Measurements from ENCODE around the gene TMIE. TPM values are rescaled to one million over a fixed set of nuclear protein-coding genes. Genes with fewer than 3 reads are reported as not detected.

TMIE gene
- total RNA-seq, 1 donor: not detected

DNA sequence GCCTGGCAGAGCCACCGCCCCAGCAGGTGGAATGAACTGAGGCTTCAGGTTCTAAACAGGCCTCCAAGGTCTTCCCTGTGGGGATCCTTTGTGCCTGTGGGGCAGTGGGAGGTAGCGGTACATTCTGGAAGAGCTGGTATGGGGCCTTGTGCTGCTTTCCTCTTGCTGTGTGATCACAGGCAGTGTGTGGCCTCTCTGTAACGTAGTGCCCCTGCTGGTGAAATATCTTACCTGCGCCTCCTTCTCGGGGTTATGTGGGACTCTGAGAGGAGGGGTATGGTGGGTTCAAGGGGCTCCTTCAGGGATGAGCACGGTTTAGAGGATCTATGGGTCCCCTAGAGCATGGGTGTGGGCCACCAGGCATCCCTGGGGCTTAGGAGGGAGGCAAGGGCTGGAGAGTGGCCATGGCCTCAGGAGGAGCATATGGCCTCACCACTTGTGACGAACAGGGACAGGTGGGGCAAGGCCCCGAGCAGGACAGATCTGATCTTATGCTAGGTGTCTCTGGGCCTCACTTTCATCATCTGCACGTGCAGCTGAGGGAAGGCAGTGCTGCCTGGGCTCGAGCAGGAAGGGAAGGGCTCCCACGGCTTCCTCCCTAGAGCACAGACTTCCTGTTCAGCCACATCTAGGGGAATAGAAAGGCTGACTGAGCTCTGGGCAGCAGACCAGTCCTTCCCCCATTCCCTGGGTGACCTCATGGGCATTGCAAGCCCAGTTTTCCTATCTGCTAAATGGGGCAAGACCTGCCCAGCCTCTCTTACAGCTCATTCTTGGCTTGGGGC is 5.8 kb upstream of the TMIE start:
- no peak for DNase-seq (ENCODE audit: low read depth)
- H3K4me3 ChIP-seq (ENCODE audit: low read depth, low read length): no peak overlapping the region
- TF ChIP-seq, protein P1, sequence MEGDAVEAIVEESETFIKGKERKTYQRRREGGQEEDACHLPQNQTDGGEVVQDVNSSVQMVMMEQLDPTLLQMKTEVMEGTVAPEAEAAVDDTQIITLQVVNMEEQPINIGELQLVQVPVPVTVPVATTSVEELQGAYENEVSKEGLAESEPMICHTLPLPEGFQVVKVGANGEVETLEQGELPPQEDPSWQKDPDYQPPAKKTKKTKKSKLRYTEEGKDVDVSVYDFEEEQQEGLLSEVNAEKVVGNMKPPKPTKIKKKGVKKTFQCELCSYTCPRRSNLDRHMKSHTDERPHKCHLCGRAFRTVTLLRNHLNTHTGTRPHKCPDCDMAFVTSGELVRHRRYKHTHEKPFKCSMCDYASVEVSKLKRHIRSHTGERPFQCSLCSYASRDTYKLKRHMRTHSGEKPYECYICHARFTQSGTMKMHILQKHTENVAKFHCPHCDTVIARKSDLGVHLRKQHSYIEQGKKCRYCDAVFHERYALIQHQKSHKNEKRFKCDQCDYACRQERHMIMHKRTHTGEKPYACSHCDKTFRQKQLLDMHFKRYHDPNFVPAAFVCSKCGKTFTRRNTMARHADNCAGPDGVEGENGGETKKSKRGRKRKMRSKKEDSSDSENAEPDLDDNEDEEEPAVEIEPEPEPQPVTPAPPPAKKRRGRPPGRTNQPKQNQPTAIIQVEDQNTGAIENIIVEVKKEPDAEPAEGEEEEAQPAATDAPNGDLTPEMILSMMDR (IDR thresholded peaks at IDR 0.05; ENCODE audit: insufficient read depth, low read depth, low read length): peak; percentile 35

DNA sequence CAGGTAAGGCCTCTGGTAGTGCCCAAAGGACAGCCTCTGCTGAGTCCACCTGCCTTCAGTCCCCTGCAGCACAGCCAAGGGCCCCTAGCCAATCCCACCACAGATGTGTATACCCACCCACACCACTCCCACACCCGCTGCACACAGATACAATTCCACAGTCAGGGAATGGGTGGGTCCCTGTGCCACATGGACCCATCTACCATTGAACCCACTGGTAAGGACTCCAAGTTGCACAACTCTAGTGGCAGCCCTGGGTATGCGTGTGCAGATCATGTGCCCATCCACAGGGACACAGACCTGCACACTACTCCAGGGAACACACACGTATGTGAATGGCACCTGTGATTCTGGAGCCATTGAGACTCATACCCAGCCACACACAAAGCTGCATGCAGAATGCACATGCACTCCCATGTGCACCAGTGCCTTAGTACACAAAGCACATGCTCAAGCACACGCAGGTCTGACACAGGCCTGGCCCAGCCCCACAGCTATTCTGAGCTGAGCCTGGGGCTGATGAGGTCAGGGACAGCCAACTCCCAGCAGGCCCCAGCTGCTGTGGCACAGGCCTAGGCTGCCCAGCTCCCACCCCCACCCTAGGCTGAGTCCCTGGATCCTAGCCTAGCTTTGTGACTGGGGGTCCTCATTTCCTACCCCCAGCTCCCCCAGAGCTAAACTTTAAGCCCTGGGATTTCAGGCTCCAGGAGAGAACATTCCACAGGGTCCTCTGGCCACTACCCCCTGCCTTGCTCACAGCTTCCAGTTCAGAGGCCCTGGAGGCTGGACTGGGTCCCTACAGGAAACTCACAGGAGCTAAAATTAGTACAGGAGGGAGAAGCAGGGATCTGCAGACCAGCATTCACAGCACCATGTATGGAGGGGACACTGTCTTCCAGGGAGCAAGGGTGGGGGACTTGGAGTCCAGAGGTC is 5.0 kb upstream of the TMIE start:
- no peak overlapping the region for H3K4me3 ChIP-seq (ENCODE audit: low read depth, low read length)
- no peak for DNase-seq (ENCODE audit: low read depth)
- TF ChIP-seq, protein P1 (IDR thresholded peaks at IDR 0.05; ENCODE audit: insufficient read depth, low read depth, low read length): no peak

DNA sequence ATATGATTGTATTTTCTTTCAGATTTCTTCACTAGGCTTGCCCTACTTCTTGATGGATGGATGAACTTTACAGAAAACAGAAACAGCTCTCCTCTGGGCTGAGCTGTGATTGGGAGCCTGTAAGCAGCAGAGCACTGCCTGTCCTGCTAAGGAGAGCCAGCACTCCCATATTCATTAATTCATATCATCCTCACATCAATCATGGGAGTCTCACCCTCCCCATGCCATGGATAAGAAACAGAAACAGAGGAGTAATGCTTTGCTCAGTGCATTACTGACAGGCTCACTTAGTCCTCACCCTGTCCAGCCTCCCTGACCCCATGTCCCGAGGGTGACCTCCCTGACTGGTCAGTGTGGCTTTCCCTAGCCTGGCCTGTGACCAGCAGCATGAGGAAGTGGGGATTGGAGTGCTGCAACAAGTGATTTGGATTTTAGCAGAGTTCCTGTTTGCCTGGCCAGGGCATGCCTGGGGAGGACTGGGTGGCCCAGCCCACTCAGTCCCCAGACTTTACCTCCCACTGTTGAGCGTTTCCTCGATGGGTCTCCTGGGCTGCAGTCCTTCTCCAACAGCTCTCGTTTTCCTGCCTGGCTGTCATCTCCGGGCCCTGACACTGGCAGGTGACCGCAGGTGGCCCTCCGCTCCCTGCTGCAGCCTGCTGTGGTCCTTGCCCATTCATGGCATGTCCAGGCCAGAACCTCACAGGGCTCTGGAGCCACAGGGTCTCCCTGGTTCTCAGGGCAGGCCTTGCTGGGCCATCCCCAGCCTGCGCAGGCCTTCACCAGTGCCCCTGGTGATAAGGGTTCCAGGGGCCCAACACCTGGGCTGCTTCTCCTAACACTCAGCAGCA is 1.3 kb upstream of the TMIE start:
- no peak overlapping the region for H3K4me3 ChIP-seq (ENCODE audit: low read depth, low read length)
- TF ChIP-seq, protein P1 (IDR thresholded peaks at IDR 0.05; ENCODE audit: insufficient read depth, low read depth, low read length): no peak
- no peak for DNase-seq (ENCODE audit: low read depth)

DNA sequence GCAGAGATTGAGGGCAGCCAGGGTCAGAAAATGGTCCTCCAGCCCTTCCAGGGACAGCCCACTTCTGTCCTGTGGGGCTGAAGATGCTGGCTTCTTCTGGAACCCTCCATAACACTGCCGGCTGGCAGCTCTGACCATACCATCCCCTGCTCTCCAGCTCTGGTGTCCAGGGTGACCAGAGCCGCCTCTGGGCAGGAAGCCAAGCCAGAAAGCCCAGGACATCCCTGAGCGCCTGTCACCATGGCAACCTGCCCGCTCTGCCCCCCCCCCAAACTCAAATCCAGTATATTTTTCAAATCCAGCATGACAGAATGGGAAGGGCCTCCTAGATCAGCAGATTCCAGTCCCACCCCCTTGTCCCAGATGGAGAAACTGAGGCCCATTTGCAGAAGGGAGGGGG is 420 bp upstream of the TMIE start:
- no peak for DNase-seq (ENCODE audit: low read depth)
- TF ChIP-seq, protein P1 (IDR thresholded peaks at IDR 0.05; ENCODE audit: insufficient read depth, low read depth, low read length): no peak

DNA sequence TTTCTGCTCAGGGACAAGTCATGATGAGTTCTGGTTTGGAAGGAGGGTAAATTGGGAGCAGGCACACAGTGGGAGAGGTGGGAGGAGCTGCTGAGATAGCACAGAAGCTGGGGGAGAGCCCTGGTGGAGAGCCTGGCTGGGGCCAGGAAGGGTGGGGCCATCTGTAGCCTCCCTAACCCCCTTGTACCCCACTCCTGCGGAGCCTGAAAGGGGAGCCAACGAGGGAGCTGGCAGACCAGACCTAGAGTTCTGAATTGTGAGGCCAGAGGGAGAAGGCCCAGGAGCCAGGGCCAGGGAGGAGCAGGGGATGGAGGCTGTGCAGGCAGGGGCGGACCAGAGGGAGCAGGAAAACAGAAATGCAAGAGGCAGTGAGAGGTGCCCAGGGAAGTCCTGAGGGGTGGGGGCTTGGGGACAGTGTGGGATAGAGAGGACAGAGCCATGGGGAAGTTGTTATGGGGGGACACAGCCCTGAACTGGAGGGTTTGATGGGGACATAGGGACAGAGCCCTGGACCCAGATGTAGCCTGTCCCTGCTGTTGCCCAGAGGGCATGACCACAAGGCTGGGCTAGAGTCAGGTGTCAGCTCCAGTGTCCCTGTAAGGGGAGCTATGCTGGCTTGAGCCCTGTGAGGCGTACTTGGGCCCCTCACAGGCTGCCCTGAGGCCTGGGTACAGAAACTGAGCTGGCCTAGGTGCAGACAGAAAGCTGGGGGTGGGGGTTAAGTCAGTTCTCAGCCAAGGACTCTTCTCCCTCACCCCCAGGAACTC is 1.2 kb downstream of the TMIE start:
- H3K4me3 ChIP-seq (ENCODE audit: low read depth, low read length): no peak overlapping the region
- DNase-seq (ENCODE audit: low read depth): no peak
- TF ChIP-seq, protein P1 (IDR thresholded peaks at IDR 0.05; ENCODE audit: insufficient read depth, low read depth, low read length): no peak

More for the DNA sequence above, 420 bp upstream of the TMIE start:
- no peak overlapping the region for H3K4me3 ChIP-seq (ENCODE audit: low read depth, low read length)

Measured in fibroblast of villous mesenchyme (primary cell).